Head of caudate nucleus (tissue), 42 donors: Measurements from ENCODE around the gene FRMD8.

Experiments used
- DNase-seq, 42 donors: peaks; one replicate each; pipeline versions ENCODE4 v3.0.0 to v3.0.0-alpha.2; 2020 to 2021; ENCODE audit warnings: mixed read lengths in 7 of 42
- intact Hi-C: fragments of 100-400 bp; cut with DNase I; formaldehyde crosslinking; loops from one replicate; pipeline ENCODE4 v1.15.0; 2022

The FRMD8 gene

DNA sequence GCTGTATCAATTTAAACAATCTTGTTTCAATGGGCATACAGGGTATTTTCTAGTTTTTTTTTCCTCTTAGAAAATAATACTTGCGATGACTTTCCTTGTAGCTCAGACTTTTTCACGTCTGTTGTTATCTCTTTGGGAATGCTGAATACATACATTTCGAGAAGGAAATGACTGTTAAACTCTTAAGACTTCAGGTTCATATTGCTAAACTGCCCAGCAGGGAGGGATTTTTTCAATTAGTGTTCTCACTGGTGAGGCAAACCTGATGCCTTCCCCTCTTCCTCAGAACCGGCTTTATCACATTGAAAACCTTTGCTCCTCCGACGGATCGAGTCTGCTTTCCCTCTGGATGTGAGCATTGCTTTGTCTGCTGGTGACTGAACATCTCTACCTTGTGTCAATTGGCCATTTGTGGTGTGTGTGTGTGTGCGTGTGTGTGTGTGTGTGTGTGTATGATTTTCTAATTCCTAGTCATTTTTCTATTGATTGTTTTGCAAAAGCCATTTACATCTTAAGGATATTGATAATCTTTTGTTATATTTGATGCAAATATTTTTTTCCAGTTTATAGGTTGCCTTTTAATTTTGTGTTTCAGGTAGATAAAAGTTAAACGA is 42.7 kb downstream of the FRMD8 start:
- intact Hi-C loops = no loop called here
- DNase-seq = peak in 7 of 42 donors; percentile 5 to 50 (median 21)

DNA sequence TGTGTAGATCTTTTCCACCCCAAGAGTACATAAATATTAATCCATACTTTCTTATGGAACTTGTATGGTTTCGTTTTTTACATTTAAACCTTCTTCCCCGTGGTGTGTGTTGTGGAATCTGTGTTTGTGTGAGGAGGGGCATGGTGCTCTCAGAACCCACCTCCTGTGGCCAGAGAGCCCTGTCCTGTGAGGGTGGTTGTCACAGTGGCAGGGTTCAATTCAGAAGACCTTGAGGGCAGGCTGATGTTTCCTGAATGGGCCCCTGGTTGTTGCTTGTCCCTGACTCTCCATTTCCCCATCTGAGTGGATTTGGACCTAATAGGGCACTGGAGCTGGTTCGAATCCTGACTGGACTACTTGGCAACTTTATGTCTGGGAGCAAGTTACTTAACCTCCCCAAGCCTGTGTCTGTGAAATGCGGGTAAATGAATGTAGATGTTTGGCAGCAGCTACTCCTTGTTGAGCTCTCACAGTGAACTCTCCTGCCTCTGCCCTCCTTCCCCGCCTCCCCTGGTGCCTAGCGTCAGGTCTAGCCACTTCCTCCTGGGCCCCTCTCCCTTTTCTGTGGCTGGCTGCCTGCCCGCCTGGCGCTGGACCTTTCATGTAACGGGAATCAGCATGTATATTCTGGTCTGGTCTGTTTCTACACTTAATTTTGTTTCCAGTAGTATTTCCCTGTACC is 43.4 kb downstream of the FRMD8 start:
- DNase-seq = peak in 15 of 42 donors; percentile 3 to 78 (median 50)
- intact Hi-C loops = no loop called here

DNA sequence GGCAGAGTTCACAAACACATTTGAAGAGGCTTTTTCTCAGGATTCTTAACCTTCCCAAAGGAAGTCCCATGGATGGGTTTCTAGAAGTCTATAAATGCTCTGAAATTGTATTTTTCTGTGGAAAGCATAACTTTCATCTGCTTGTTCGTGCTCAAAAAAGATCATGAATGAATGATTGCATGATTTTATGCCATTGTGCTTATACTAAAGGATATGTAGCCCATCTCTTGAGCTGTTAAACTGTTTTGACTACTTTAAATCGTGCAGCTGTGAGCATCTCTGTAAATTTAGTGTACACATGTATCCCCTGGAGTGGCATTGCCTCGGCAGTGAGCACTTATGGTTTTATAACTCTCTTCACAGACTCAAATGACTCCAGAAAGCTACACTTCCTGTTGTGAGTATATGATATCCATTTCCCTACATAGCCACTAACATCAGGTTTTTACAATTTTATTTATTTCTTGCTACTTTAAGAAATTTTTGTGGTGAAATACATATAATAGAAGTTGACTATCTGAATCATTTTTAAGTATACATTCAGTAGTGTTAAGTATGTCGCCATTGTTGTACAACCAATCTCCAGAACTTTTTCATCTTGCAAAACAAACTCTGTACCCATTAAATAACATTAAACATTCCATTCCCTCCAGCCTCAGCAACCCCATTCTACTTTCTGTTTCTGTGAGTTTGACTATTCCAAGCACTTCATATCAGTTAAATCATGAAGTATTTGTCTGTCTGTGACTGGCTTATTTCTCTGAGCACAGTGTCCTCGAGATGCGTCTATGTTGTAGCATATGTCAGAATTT is 44.2 kb downstream of the FRMD8 start:
- DNase-seq = peak in 5 of 42 donors; percentile 1 to 41 (median 22)
- intact Hi-C loops = no loop called here

- DNase-seq = peak in 7 of 42 donors; percentile 3 to 42 (median 23)
- intact Hi-C loops = no loop called here
Observed at GRCh38 chr11:65431451-65432099, 45.1 kb downstream of the FRMD8 start.

GRCh38 chr11:65432100-65432650 is 45.7 kb downstream of the FRMD8 start:
- intact Hi-C loops = no loop called here
- no peak for DNase-seq

DNA sequence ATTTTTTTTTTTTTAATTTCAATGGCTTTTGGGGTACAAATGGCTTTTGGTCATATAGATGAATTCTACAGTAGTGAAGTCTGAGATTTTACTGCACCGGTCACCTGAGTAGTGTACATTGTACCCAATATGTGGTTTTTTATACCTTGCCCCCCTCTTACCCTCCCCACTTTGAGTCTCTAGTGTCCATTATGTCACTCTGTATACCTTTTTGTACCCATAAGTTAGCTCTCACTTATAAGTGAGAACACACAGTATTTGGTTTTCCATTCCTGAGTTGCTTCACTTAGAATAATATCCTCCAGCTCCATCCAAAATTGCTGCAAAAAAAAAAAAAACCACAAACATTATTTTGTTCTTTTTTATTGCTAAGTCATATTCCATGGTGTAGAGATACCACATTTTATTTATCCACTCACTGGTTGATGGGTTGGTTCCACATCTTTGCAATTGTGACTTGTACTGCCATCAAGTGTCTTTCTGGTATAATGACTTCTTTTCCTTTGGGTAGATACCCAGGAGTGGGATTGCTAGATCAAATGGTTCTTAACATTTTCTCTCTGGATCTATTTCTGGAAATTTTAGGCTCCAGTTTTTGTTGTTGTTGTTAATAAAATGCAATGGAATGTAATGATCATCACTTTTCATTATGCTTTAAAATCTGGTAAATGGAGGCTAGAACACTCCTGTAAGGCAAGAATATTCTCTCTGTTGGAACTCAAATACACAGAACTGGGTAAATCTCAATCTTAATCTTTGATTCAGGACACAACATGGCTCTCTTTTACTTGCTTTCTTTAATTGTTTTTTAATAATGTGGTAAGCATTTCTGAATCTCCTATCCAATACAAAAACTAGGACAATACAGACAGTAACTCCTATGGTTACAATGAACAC is 46.5 kb downstream of the FRMD8 start:
- DNase-seq = peak in 3 of 42 donors; percentile 2 to 39 (median 38)
- intact Hi-C loops = no loop called here

DNA sequence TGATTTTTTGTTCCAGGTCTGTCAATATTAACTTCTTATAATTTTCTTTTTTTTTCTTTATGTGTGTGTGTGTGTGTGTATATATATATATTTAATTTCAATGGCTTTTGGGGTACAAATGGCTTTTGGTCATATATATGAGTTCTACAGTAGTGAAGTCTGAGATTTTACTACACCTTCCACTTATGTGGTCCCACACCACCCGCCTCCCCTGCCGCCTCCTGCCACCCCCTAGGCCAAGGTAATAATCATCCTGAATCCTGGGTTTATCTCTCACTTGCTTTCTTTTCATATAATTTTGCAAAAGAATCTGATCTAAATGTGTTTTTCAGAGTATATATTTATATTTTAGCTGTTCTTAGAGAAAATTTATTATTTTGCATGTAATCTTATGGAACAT is 47.2 kb downstream of the FRMD8 start:
- intact Hi-C loops = no loop called here
- peak in 5 of 42 donors; percentile 7 to 38 (median 30) for DNase-seq

DNA sequence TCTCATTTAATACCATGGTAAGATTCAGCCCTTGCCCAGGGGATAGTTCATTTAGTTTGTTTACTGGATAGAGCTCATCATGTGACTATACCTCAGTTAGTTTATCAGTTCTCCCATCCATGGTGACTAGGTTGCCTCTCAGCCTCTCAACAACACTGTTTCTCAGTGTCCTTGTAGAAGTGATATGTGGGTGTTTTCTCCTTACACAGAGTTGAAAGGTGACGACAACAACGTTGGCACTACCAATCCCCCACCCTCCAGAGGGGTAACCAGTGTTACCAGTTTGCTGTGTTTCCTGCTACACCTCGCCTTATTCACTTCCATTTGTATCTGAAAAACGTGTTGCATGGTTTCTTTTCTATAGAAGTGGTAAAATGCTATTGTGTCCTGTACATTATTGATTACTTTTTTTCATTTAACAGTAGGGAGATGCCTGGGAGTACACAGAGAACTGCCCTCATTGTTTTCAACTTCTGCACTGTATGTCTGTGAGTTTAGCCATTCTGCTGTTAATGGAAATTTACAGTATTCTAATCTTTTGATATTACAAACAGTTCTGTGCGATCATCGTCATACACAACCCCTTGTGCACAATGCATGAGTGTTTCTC is 47.7 kb downstream of the FRMD8 start:
- peak in 5 of 42 donors; percentile 1 to 41 (median 7) for DNase-seq

GRCh38 chr11:65434667-65435410 is 48.4 kb downstream of the FRMD8 start:
- intact Hi-C loops = no loop called here
- peak in 7 of 42 donors; percentile 3 to 42 (median 21) for DNase-seq

More for the DNA sequence above, 47.7 kb downstream of the FRMD8 start:
- intact Hi-C loops = no loop called here

- intact Hi-C loops = no loop called here
- DNase-seq = peak in 9 of 42 donors; percentile 3 to 44 (median 22)
Observed at GRCh38 chr11:65435411-65435931, 49.0 kb downstream of the FRMD8 start.

DNA sequence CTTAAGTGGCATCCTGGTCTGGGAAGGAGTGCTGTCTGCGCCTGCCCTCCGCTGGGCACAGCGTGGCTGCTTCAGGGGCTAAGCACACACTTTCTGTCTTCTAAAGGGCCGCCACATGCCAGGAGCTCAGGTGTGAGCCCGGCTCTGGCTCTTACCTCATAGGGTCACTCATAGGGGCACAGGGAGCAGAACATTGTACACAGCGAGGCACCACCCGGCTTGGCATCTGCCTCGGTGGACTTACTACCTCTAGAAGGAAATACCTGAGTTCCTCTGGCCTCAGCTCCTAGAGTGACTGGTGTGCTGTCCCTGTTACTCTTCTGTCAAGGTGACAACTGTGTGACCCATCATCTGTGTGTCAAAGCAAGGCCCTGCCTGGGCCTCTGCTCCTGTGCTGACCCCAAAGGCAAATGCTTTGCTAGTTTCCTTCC is 49.6 kb downstream of the FRMD8 start:
- DNase-seq = peak in 13 of 42 donors; percentile 3 to 52 (median 22)
- intact Hi-C loops = no loop called here

DNA sequence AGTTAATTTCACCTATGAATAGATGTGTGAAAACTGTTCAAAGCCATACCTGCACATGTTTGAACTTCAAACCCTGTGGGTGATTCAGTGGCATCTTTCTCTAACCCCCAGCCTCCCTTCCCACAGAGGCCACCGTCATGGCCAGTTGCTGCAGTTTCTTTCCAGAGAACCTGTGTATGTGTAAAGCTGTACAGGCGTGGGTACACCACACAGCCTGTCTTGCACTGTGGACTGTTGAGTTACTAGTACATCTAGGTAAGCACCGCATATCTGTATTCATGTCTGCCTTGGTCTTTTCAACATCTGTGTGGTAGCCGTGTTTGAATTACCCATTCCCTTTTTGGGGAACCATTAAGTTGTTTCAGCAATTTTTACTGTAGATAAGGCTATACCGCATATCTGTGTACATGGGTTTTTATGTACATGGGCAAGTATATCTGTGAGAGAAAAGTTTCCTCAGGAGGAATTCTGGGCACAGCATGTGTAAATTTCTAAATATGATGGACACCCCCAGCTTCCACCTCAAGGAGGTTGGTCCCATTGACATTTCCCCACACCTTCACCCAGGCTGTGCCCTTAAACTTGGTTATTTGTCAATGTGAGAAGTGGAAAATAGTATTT is 50.1 kb downstream of the FRMD8 start:
- intact Hi-C loops = no loop called here
- DNase-seq = peak in 11 of 42 donors; percentile 4 to 42 (median 14)

GRCh38 chr11:65437436-65438227 is 51.2 kb downstream of the FRMD8 start:
- peak in 10 of 42 donors; percentile 9 to 45 (median 16) for DNase-seq
- intact Hi-C loops = no loop called here

DNA sequence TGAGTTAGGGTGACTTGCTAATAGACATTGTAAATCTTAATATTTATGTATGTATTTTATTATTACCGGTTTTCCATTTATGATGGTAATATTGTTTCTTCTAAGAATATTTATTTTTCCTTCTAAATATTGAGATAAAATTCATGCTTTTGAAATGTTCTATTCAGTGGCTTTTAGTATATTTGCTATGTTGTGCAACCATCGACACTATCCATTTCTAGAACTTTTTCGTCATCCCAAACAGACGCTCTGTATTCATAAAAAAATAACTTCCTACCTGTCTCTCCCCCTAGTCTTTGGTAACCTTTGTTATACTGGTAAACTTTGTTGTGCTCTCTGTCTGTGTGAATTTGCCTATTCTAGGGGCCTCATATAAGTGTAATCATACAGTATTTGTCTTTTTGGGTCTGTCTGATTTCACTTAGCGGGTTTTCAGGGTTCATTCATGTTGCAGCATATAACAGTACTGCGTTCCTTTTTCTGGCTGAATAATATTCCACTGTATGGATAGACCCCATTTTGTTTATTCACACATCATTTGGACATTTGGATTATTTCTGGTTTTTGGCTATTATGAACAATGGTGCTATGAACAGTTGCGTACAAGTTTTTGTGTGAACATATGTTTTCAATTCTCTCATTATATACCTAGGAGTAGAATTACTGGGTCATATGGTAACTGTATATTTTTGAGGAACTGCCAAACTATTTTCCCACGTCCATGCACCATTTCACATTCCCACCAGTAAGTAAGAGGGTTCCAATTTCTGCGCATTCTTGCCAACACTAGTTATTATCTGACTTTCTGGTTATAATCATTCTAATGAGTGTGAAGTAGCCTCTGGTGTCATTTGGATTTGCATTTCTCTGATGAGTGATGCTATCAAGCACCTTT is 52.1 kb downstream of the FRMD8 start:
- intact Hi-C loops = no loop called here
- peak in 3 of 42 donors; percentile 3 to 16 (median 5) for DNase-seq
